Neutrophil (primary cell): ENCODE measurements around the gene SORBS2.
"Not testable (repeated sequence)": the region's sequence is repeated elsewhere in the genome, so short reads cannot be mapped to it uniquely, and the experiment has no call there.

Experiments used
- H3K27ac ChIP-seq: fragments of 200-600 bp; sonication (generic); 2 replicates; pipeline ENCODE4 v1.5.1; 2016; ENCODE audit warnings: mild to moderate bottlenecking, moderate library complexity
- H3K27me3 ChIP-seq: fragments of 200-600 bp; sonication (generic); 2 replicates; pipeline ENCODE4 v1.6.0; 2016; ENCODE audit warnings: mild to moderate bottlenecking
- H3K36me3 ChIP-seq: fragments of 200-600 bp; sonication (generic); 2 replicates; pipeline ENCODE4 v1.5.1; 2017
- H3K4me1 ChIP-seq, 2 experiments: fragments of 200-600 bp in 1 of 2; sonication (generic) in 1 of 2; 1 replicate in 1 of 2; 2 replicates in 1 of 2; pipeline versions ENCODE4 v1.5.1 to v1.6.1; 2013 to 2016; ENCODE audit warnings: low read depth in 1 of 2, low read length in 1 of 2, mild to moderate bottlenecking in 1 of 2, moderate library complexity in 1 of 2; ENCODE audit not compliant: control insufficient read depth in 1 of 2, insufficient read depth in 1 of 2
- H3K4me3 ChIP-seq, 2 experiments: fragments of 200-600 bp in 1 of 2; sonication (generic) in 1 of 2; 1 replicate in 1 of 2; 2 replicates in 1 of 2; pipeline ENCODE4 v1.5.1; 2013 to 2016; ENCODE audit warnings: low read depth in 1 of 2, low read length in 1 of 2, mild to moderate bottlenecking in 1 of 2, moderate library complexity in 1 of 2
- H3K9me3 ChIP-seq: fragments of 200-600 bp; sonication (generic); 2 replicates; pipeline ENCODE4 v1.5.1; 2016
- CTCF ChIP-seq: fragments of 200-600 bp; sonication (generic); IDR thresholded peaks from 2 replicates; pipeline ENCODE4 v1.5.1; 2016; ENCODE audit warnings: antibody characterized with exemption

Gene SORBS2

GRCh38 chr4:185811509-185812364 lies at the start of gene SORBS2:
TSS of gene SORBS2 (minus strand) at chr4:185812194. CDS start at chr4:185690571, 121,623 bp downstream.
- H3K36me3 ChIP-seq, result no peaks in the 10 kb centered on the region
- no peak for TF ChIP-seq CTCF
- no peaks in the 10 kb centered on the region for H3K4me1 ChIP-seq
- no peak within 1 kb of the TSS for H3K27ac ChIP-seq
- H3K4me3 ChIP-seq, result no peak within 1 kb of the TSS
- no peaks in the 10 kb centered on the region for H3K9me3 ChIP-seq
- peaks cover 18% of the 10 kb centered on the region for H3K27me3 ChIP-seq

- Histone ChIP-seq H3K9me3 (no peaks in the 10 kb centered on the region), H3K4me3 (no peak overlapping the region), H3K27me3 (no peaks in the 10 kb centered on the region), H3K27ac (no peak overlapping the region), H3K36me3 (no peaks in the 10 kb centered on the region), H3K4me1 (no peaks in the 10 kb centered on the region)
- TF ChIP-seq CTCF, result no peak
Measured at GRCh38 chr4:185859111-185859510, 47.1 kb upstream of the SORBS2 start.

GRCh38 chr4:185857561-185857960 lies 45.6 kb upstream of the SORBS2 start:
- H3K27me3 ChIP-seq, H3K36me3 ChIP-seq, H3K4me3 ChIP-seq, H3K9me3 ChIP-seq, H3K27ac ChIP-seq, H3K4me1 ChIP-seq: not testable (repeated sequence)

- Histone ChIP-seq H3K36me3 (no peaks in the 10 kb centered on the region), H3K9me3 (no peaks in the 10 kb centered on the region), H3K27me3 (no peaks in the 10 kb centered on the region), H3K27ac (no peak overlapping the region), H3K4me3 (no peak overlapping the region), H3K4me1 (no peaks in the 10 kb centered on the region)
- no peak for TF ChIP-seq CTCF
Measured at GRCh38 chr4:185853841-185854240, 41.8 kb upstream of the SORBS2 start.

- Histone ChIP-seq H3K9me3 (no peaks in the 10 kb centered on the region), H3K27ac (no peak overlapping the region), H3K4me1 (no peaks in the 10 kb centered on the region), H3K4me3 (no peak overlapping the region), H3K36me3 (no peaks in the 10 kb centered on the region), H3K27me3 (no peaks in the 10 kb centered on the region)
- no peak for TF ChIP-seq CTCF
Measured at GRCh38 chr4:185852961-185853360, 41.0 kb upstream of the SORBS2 start.
